HepG2 (cell line): ENCODE results near the gene GHRHR. TPM values are rescaled to one million over a fixed set of nuclear protein-coding genes. Genes with fewer than 3 reads are reported as not detected.

Source experiments
- ATAC-seq: fragments of 200-7000 bp; cut with Tn5 transposase; 3 replicates; pipeline ENCODE4 v1.9.1; 2020; ENCODE audit warnings: mild to moderate bottlenecking, moderate library complexity
- BruUV-seq: library from RNA; stranded (reverse); fragments of 400-500 nt; replicated peaks from 2 replicates; lab custom pipeline; 2021; lab: Mats Ljungman, UMichigan
- CTCF ChIA-PET: fragments of 300-600 bp; formaldehyde crosslinking; extraction: SDS; loops from one replicate; lab custom pipeline; 2021; ENCODE audit warnings: low total read pairs, inconsistent platforms, low intra/inter-chr PET ratio; lab: Yijun Ruan, JAX
- POLR2A ChIA-PET: fragments of 350-600 bp; sonication (Branson Sonifier 250); formaldehyde crosslinking; loops from one replicate; lab custom pipeline; 2020; ENCODE audit warnings: antibody characterized with exemption, inconsistent platforms; lab: Yijun Ruan, JAX
- DNase-seq: peaks from one replicate; pipeline ENCODE4 v3.0.0-alpha.2; 2015; ENCODE audit warnings: low spot score
- FAIRE-seq: peaks from 3 replicates; lab custom pipeline; 2011; peaks lifted over from hg19 to GRCh38; lab: Jason Lieb, UNC
- H2AFZ ChIP-seq: one replicate; pipeline ENCODE4 v1.6.1; 2011; ENCODE audit warnings: low read length, inconsistent platforms
- H3K27ac ChIP-seq: fragments of 300-600 bp; 3 replicates; pipeline ENCODE4 v1.8.0; 2011; ENCODE audit warnings: mixed run types, mild to moderate bottlenecking, mixed read lengths, low read length, inconsistent platforms; ENCODE audit not compliant: insufficient read depth; ENCODE audit errors: extremely low read length
- H3K27me3 ChIP-seq, 2 experiments: fragments of 200-600 bp in 1 of 2; 2 replicates in 1 of 2; 3 replicates in 1 of 2; pipeline versions ENCODE4 v1.6.0 to v1.8.0; 2011; ENCODE audit warnings: low read length in 2 of 2, mild to moderate bottlenecking in 2 of 2, moderate library complexity in 2 of 2, inconsistent platforms in 1 of 2; ENCODE audit not compliant: insufficient read depth in 2 of 2, control insufficient read depth in 1 of 2
- H3K36me3 ChIP-seq, 2 experiments: fragments of 200-600 bp in 1 of 2; replicated peaks in 1 of 2; 2 replicates in 1 of 2; 3 replicates in 1 of 2; pipeline versions ENCODE4 v1.5.1 to v1.8.0; 2011; ENCODE audit warnings: low read length in 2 of 2, inconsistent platforms in 1 of 2; ENCODE audit not compliant: insufficient read depth in 2 of 2, control insufficient read depth in 1 of 2
- H3K4me1 ChIP-seq: 2 replicates; pipeline ENCODE4 v1.5.1; 2012; ENCODE audit warnings: low read length, inconsistent platforms; ENCODE audit not compliant: insufficient read depth
- H3K4me2 ChIP-seq: 2 replicates; pipeline ENCODE4 v1.6.0; 2011; ENCODE audit warnings: low read depth, low read length, inconsistent platforms
- H3K4me3 ChIP-seq, 3 experiments: fragments of 200-600 bp in 1 of 3; sonication (generic), shearing (Covaris generic) in 1 of 3; replicated peaks in 1 of 3; 2 replicates each; pipeline ENCODE4 v1.5.1; 2011 to 2016; ENCODE audit warnings: low read length in 3 of 3, inconsistent platforms in 2 of 3, low read depth in 2 of 3, mild to moderate bottlenecking in 2 of 3, control low read depth in 1 of 3, mixed read lengths in 1 of 3; ENCODE audit not compliant: insufficient read depth in 1 of 3
- H3K79me2 ChIP-seq: one replicate; pipeline ENCODE4 v1.6.1; 2011; ENCODE audit warnings: low read length, inconsistent platforms; ENCODE audit not compliant: insufficient read depth
- H3K9ac ChIP-seq: 2 replicates; pipeline ENCODE4 v1.6.0; 2011; ENCODE audit warnings: mild to moderate bottlenecking, low read depth, low read length, inconsistent platforms; ENCODE audit not compliant: insufficient read depth
- H3K9me3 ChIP-seq: 2 replicates; pipeline ENCODE4 v1.5.1; 2012; ENCODE audit warnings: mild to moderate bottlenecking, low read length
- H4K20me1 ChIP-seq: 2 replicates; pipeline ENCODE4 v1.6.0; 2011; ENCODE audit warnings: inconsistent platforms, mild to moderate bottlenecking, low read length, moderate library complexity; ENCODE audit not compliant: insufficient read depth
- CEBPZ ChIP-seq: IDR thresholded peaks from 2 replicates; pipeline ENCODE4 v1.6.1; 2012; ENCODE audit warnings: low read length, improper control_type of control experiment
- DR1 ChIP-seq: sonication (generic); formaldehyde crosslinking; IDR thresholded peaks from 2 replicates; pipeline ENCODE4 v1.8.0; 2021; ENCODE audit warnings: mild to moderate bottlenecking, missing genetic modification reagents, inconsistent platforms
- GFI1 ChIP-seq: sonication (generic); formaldehyde crosslinking; IDR thresholded peaks from 2 replicates; pipeline ENCODE4 v1.5.0; 2020; ENCODE audit warnings: missing genetic modification reagents, mild to moderate bottlenecking, borderline replicate concordance
- GMEB1 ChIP-seq: sonication (generic); formaldehyde crosslinking; IDR thresholded peaks from 2 replicates; pipeline ENCODE4 v1.5.1; 2020; ENCODE audit warnings: missing genetic modification reagents, mild to moderate bottlenecking, borderline replicate concordance
- HNRNPL ChIP-seq: fragments of 200-400 bp; formaldehyde crosslinking; IDR thresholded peaks from 2 replicates; pipeline ENCODE4 v1.6.1; 2017; ENCODE audit warnings: mild to moderate bottlenecking, low read depth, low read length
- HOXA9 ChIP-seq: sonication (generic); formaldehyde crosslinking; IDR thresholded peaks from 2 replicates; pipeline ENCODE4 v1.8.1; 2022; ENCODE audit warnings: missing genetic modification reagents, mild to moderate bottlenecking, moderate library complexity, borderline replicate concordance
- KAT2B ChIP-seq: fragments of 150-350 bp; IDR thresholded peaks from 2 replicates; pipeline ENCODE4 v1.6.1; 2014; ENCODE audit warnings: low read depth, low read length, borderline replicate concordance
- NCOA1 ChIP-seq: sonication (generic); formaldehyde crosslinking; IDR thresholded peaks from 2 replicates; pipeline ENCODE4 v1.9.0; 2021; ENCODE audit warnings: missing genetic modification reagents
- NR1H2 ChIP-seq: sonication (generic); formaldehyde crosslinking; IDR thresholded peaks from 2 replicates; pipeline ENCODE4 v1.8.1; 2022; ENCODE audit warnings: low read depth, missing genetic modification reagents, borderline replicate concordance
- SP2 ChIP-seq: sonication (generic); formaldehyde crosslinking; IDR thresholded peaks from 2 replicates; pipeline ENCODE4 v1.5.1; 2020; ENCODE audit warnings: mild to moderate bottlenecking, missing genetic modification reagents
- STAG1 ChIP-seq: sonication (generic); formaldehyde crosslinking; IDR thresholded peaks from 2 replicates; pipeline ENCODE4 v1.4.0; 2020; ENCODE audit warnings: missing genetic modification reagents
- ZBTB7B ChIP-seq: sonication (generic); formaldehyde crosslinking; IDR thresholded peaks from 2 replicates; pipeline ENCODE4 v1.4.0; 2020; ENCODE audit warnings: missing genetic modification reagents
- ZBTB8A ChIP-seq: sonication (generic); formaldehyde crosslinking; IDR thresholded peaks from 2 replicates; pipeline ENCODE4 v1.4.0; 2020; ENCODE audit warnings: mild to moderate bottlenecking, low read depth, missing genetic modification reagents, borderline replicate concordance
- ZFP1 ChIP-seq: IDR thresholded peaks from 2 replicates; pipeline ENCODE4 v1.6.1; 2016
- ZNF460 ChIP-seq: sonication (generic); formaldehyde crosslinking; IDR thresholded peaks from 2 replicates; pipeline ENCODE4 v1.5.1; 2020; ENCODE audit warnings: missing genetic modification reagents, mild to moderate bottlenecking, borderline replicate concordance
- ZNF605 ChIP-seq: sonication (generic); formaldehyde crosslinking; IDR thresholded peaks from 2 replicates; pipeline ENCODE4 v1.8.0; 2022; ENCODE audit warnings: mild to moderate bottlenecking, missing genetic modification reagents
- ZNF607 ChIP-seq: sonication (generic); formaldehyde crosslinking; IDR thresholded peaks from 2 replicates; pipeline ENCODE4 v1.5.1; 2020; ENCODE audit warnings: missing genetic modification reagents, mild to moderate bottlenecking, borderline replicate concordance
- ZNF746 ChIP-seq: sonication (generic); formaldehyde crosslinking; IDR thresholded peaks from 2 replicates; pipeline ENCODE4 v1.8.0; 2022; ENCODE audit warnings: mild to moderate bottlenecking, missing genetic modification reagents
- ZNF792 ChIP-seq: IDR thresholded peaks from 2 replicates; pipeline ENCODE4 v1.6.1; 2016
- WGBS: methylation state at CpG from one replicate; pipeline ENCODE4 v1.1.6; 2017; ENCODE audit warnings: low lambda C conversion rate; 5-methylcytosine and 5-hydroxymethylcytosine counted together
- in situ Hi-C: cut with HindIII; loops from 2 replicates; pipeline ENCODE4 v1.10.0; 2017; ENCODE audit warnings: low pct_unique_long_range_greater_than_20kb; ENCODE audit not compliant: extremely low pct_ligation_motif_present
- intact Hi-C: fragments of 100-400 bp; cut with micrococcal nuclease; formaldehyde crosslinking; loops from one replicate; pipeline ENCODE4 v1.10.0; 2022; ENCODE audit not compliant: unreplicated experiment
- polyA plus RNA-seq, 8 experiments: library from polyadenylated mRNA; depleted of rRNA in 3 of 8; stranded (reverse) in 7 of 8; unstranded in 1 of 8; fragments of >200 nt; fragmentation: Illumina TruSeq in 4 of 8; extraction: Trizol in 4 of 8; gene quantifications; 2 replicates each; pipeline versions ENCODE4 v1.2.1 to v1.2.3, GENCODE V29; 2011 to 2016; ENCODE audit warnings: low read depth in 4 of 8, missing spikeins in 1 of 8, mixed read lengths in 1 of 8; ENCODE audit not compliant: insufficient read depth in 1 of 8
- total RNA-seq, 5 experiments: library from RNA; depleted of rRNA; stranded (reverse); fragments of >200 nt; fragmentation: Illumina TruSeq; extraction: Trizol; gene quantifications; 2 replicates each; pipeline ENCODE4 v1.2.3, GENCODE V29; 2016; ENCODE audit warnings: low read depth in 1 of 5

Gene GHRHR
- total and polyA plus RNA-seq, 2 of the 13 experiments (the other 11 are each of a cell fraction or from before 2014, with no cell fraction given): not detected

GRCh38 chr7:31022726-31023125 lies 59.0 kb downstream of the GHRHR start:
- Histone ChIP-seq H4K20me1 (no peaks in the 10 kb centered on the region), H3K36me3 (no peaks in the 10 kb centered on the region), H3K9ac (no peak overlapping the region), H3K79me2 (no peaks in the 10 kb centered on the region), H3K27ac (no peak overlapping the region), H3K4me3 (no peak overlapping the region), H3K27me3 (peaks cover 2 to 16% of the 10 kb centered on the region in 2 experiments; a peak in 4 of 5 replicates), H2AFZ (no peak overlapping the region), H3K4me2 (no peak overlapping the region), H3K4me1 (no peaks in the 10 kb centered on the region), H3K9me3 (no peaks in the 10 kb centered on the region)
- 12% methylated on average over 3 of the region's 3 CpGs for WGBS
- in situ Hi-C loops (no loop called here), intact Hi-C loops (no loop called here)
- CTCF ChIA-PET: no interaction called here
- POLR2A ChIA-PET: no interaction called here
- no peak for FAIRE-seq
- no peak for DNase-seq
- BruUV-seq: no TSS peak
- TF ChIP-seq NR1H2 (CRISPR knock-in tag) (no peak), ZNF607 (no peak), ZNF792 (no peak), GFI1 (no peak), ZNF460 (no peak), KAT2B (no peak), NCOA1 (CRISPR knock-in tag) (no peak), ZNF605 (CRISPR knock-in tag) (no peak), ZBTB7B (CRISPR knock-in tag) (no peak), ZFP1 (CRISPR knock-in tag) (no peak), ZNF746 (CRISPR knock-in tag) (no peak), SP2 (CRISPR knock-in tag) (no peak), GMEB1 (CRISPR knock-in tag) (no peak), CEBPZ (no peak), HOXA9 (no peak), STAG1 (CRISPR knock-in tag) (no peak), ZBTB8A (no peak), HNRNPL (no peak), DR1 (CRISPR knock-in tag) (no peak)
- ATAC-seq: no peak
